SK-N-SH treated with all-trans-retinoic acid at 6 μM for 48 hours (cell line): ENCODE results near the gene CDK14.

Experiments used
- ISL1 ChIP-seq: fragments of 250-450 bp; sonication (Bioruptor Pico); IDR thresholded peaks from 2 replicates; pipeline ENCODE4 v2.1.2; 2022; ENCODE audit warnings: mild to moderate bottlenecking, moderate library complexity
- PPARA ChIP-seq: fragments of 250-450 bp; sonication (Bioruptor Pico); IDR thresholded peaks from 2 replicates; pipeline ENCODE4 v1.5.0; 2020; ENCODE audit warnings: mild to moderate bottlenecking, borderline replicate concordance
- RARB ChIP-seq: fragments of 250-450 bp; sonication (Bioruptor Pico); IDR thresholded peaks from 2 replicates; pipeline ENCODE4 v1.8.0; 2021; ENCODE audit warnings: mild to moderate bottlenecking, moderate library complexity
- SNAI2 ChIP-seq: fragments of 250-450 bp; sonication (Bioruptor Pico); IDR thresholded peaks from 2 replicates; pipeline ENCODE4 v1.5.0; 2020; ENCODE audit warnings: mild to moderate bottlenecking, moderate library complexity
- TCF4 ChIP-seq: fragments of 250-450 bp; sonication (Bioruptor Pico); IDR thresholded peaks from 2 replicates; pipeline ENCODE4 v1.8.0; 2021; ENCODE audit warnings: mild to moderate bottlenecking, moderate library complexity, borderline replicate concordance
- ZFP3 ChIP-seq: fragments of 250-450 bp; sonication (Bioruptor Pico); IDR thresholded peaks from 2 replicates; pipeline ENCODE4 v1.5.0; 2020; ENCODE audit warnings: mild to moderate bottlenecking, moderate library complexity
- ZNF8 ChIP-seq: fragments of 450-650 bp; formaldehyde crosslinking; IDR thresholded peaks from 2 replicates; pipeline ENCODE4 v1.5.0; 2020; ENCODE audit warnings: mild to moderate bottlenecking, moderate library complexity
- TF ChIP-seq, protein P1 (sequence below): fragments of 250-450 bp; sonication (Bioruptor Pico); IDR thresholded peaks from 2 replicates; pipeline ENCODE4 v1.5.1; 2020; ENCODE audit warnings: low read depth, mild to moderate bottlenecking, moderate library complexity
- TF ChIP-seq, protein P2 (sequence below): fragments of 250-450 bp; sonication (Bioruptor Pico); IDR thresholded peaks from 2 replicates; pipeline ENCODE4 v1.8.0; 2020; ENCODE audit warnings: mild to moderate bottlenecking, moderate library complexity, borderline replicate concordance
- TF ChIP-seq, protein P3 (sequence below): fragments of 250-450 bp; sonication (Bioruptor Pico); IDR thresholded peaks from 2 replicates; pipeline ENCODE4 v1.5.1; 2021; ENCODE audit warnings: mild to moderate bottlenecking, moderate library complexity

GRCh38 chr7:90817846-90818245 is 221.7 kb downstream of the CDK14 start:
- TF ChIP-seq, protein P1, sequence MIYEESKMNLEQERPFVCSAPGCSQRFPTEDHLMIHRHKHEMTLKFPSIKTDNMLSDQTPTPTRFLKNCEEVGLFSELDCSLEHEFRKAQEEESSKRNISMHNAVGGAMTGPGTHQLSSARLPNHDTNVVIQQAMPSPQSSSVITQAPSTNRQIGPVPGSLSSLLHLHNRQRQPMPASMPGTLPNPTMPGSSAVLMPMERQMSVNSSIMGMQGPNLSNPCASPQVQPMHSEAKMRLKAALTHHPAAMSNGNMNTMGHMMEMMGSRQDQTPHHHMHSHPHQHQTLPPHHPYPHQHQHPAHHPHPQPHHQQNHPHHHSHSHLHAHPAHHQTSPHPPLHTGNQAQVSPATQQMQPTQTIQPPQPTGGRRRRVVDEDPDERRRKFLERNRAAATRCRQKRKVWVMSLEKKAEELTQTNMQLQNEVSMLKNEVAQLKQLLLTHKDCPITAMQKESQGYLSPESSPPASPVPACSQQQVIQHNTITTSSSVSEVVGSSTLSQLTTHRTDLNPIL = no peak
- TF ChIP-seq ZNF8 (CRISPR knock-in tag) (no peak), TCF4 (no peak), ZFP3 (CRISPR knock-in tag) (no peak), SNAI2 (no peak), RARB (CRISPR knock-in tag) (no peak), PPARA (CRISPR knock-in tag) (no peak), ISL1 (CRISPR knock-in tag) (no peak)
- TF ChIP-seq, protein P2, sequence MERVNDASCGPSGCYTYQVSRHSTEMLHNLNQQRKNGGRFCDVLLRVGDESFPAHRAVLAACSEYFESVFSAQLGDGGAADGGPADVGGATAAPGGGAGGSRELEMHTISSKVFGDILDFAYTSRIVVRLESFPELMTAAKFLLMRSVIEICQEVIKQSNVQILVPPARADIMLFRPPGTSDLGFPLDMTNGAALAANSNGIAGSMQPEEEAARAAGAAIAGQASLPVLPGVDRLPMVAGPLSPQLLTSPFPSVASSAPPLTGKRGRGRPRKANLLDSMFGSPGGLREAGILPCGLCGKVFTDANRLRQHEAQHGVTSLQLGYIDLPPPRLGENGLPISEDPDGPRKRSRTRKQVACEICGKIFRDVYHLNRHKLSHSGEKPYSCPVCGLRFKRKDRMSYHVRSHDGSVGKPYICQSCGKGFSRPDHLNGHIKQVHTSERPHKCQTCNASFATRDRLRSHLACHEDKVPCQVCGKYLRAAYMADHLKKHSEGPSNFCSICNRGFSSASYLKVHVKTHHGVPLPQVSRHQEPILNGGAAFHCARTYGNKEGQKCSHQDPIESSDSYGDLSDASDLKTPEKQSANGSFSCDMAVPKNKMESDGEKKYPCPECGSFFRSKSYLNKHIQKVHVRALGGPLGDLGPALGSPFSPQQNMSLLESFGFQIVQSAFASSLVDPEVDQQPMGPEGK (CRISPR knock-in tag) = no peak
- TF ChIP-seq, protein P3, sequence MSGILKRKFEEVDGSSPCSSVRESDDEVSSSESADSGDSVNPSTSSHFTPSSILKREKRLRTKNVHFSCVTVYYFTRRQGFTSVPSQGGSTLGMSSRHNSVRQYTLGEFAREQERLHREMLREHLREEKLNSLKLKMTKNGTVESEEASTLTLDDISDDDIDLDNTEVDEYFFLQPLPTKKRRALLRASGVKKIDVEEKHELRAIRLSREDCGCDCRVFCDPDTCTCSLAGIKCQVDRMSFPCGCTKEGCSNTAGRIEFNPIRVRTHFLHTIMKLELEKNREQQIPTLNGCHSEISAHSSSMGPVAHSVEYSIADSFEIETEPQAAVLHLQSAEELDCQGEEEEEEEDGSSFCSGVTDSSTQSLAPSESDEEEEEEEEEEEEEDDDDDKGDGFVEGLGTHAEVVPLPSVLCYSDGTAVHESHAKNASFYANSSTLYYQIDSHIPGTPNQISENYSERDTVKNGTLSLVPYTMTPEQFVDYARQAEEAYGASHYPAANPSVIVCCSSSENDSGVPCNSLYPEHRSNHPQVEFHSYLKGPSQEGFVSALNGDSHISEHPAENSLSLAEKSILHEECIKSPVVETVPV (CRISPR knock-in tag) = no peak
